ENCODE data around the gene CRYL1.

DNA sequence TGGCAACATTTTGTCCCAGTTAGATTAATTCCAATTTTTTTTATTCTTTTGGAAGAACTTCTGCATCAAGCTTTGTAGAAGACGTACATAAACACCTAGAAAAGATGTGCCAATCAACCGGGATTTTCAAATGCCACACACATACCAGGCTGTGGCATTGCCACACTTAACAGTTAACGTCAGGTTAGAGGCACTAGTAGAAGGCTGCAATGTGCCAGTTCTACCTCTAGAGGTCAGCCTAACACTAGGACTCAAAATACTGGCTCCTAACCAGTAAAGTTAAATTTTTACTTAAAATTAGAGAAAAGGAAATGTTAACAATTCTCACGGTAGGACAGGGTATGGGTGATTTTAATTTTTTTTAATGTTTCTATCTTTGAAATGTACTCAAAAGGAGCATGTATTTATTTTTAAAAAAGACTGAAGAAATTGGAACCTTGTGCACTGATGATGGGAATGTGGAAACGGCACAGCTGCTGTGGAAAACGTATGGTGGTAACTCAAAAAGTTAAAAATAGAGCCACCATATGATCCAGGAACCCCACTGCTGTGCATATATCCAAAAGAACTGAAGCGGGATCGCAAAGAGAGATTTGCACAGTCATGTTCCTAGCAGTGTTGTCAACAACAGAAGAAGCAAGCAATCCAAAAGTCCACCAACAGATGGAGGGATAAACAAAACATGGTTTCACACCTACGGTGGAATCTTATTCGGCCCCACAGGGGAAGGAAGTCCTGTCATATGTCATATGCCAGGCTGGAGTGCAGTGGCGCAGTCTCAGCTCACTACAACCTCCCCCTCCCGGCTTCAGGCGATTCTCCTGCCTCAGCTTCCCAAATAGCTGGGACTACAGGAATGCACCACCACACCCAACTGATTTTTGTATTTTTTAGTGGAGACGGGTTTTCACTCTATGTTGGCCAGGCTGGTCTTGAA lies 30.3 kb downstream of the CRYL1 start:
- TF ChIP-seq, protein P1, sequence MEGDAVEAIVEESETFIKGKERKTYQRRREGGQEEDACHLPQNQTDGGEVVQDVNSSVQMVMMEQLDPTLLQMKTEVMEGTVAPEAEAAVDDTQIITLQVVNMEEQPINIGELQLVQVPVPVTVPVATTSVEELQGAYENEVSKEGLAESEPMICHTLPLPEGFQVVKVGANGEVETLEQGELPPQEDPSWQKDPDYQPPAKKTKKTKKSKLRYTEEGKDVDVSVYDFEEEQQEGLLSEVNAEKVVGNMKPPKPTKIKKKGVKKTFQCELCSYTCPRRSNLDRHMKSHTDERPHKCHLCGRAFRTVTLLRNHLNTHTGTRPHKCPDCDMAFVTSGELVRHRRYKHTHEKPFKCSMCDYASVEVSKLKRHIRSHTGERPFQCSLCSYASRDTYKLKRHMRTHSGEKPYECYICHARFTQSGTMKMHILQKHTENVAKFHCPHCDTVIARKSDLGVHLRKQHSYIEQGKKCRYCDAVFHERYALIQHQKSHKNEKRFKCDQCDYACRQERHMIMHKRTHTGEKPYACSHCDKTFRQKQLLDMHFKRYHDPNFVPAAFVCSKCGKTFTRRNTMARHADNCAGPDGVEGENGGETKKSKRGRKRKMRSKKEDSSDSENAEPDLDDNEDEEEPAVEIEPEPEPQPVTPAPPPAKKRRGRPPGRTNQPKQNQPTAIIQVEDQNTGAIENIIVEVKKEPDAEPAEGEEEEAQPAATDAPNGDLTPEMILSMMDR (conservative IDR thresholded peaks at IDR 0.05), result peak; percentile 99
- no peak for TF ChIP-seq ZFX (IDR thresholded peaks at IDR 0.05)

All from C4-2B (cell line).